ENCODE measurements around the gene DPP10. TPM values are rescaled to one million over a fixed set of nuclear protein-coding genes. Genes with fewer than 3 reads are reported as not detected.

The DPP10 gene
- total RNA-seq, 1 experiment from 2014 or later, result not detected

DNA sequence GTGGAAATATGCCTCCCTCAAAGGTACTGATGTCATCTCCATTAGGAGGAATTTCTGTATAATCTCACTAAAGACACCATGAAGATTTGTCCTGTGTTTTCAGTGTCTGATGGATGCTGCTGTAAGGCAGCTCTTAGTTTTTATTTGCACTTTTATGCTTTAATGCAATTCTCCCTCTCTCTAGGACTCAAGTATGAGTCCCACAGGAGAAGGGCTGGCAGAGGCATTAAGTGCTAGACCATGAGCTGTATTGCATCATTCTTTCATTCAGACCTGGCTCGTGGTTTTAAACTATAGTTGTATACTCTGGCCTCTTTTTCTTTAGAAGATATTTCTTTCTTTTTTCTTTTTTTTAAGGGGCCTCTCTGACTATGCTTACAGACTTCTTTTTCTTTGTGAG, 805.6 kb downstream of the DPP10 start:
- TF ChIP-seq, protein P1, sequence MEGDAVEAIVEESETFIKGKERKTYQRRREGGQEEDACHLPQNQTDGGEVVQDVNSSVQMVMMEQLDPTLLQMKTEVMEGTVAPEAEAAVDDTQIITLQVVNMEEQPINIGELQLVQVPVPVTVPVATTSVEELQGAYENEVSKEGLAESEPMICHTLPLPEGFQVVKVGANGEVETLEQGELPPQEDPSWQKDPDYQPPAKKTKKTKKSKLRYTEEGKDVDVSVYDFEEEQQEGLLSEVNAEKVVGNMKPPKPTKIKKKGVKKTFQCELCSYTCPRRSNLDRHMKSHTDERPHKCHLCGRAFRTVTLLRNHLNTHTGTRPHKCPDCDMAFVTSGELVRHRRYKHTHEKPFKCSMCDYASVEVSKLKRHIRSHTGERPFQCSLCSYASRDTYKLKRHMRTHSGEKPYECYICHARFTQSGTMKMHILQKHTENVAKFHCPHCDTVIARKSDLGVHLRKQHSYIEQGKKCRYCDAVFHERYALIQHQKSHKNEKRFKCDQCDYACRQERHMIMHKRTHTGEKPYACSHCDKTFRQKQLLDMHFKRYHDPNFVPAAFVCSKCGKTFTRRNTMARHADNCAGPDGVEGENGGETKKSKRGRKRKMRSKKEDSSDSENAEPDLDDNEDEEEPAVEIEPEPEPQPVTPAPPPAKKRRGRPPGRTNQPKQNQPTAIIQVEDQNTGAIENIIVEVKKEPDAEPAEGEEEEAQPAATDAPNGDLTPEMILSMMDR (IDR thresholded peaks at IDR 0.05; ENCODE audit: unreplicated experiment), result no peak
- ChIA-PET POLR2A (no interaction called here), CTCF (interaction anchor here (0.6 kb wide), 1 partner anchor 1883 kb away, joined by 3 read pairs; no protein-coding TSS in a partner anchor)
- Mint-ChIP-seq H3K36me3 (ENCODE audit: insufficient read depth, unreplicated experiment) (no peaks in the 10 kb centered on the region), H3K27ac (ENCODE audit: low read depth, unreplicated experiment) (no peak overlapping the region), H3K4me1 (ENCODE audit: insufficient read depth, unreplicated experiment) (peaks cover 6% of the 10 kb centered on the region), H3K4me3 (ENCODE audit: unreplicated experiment) (no peak overlapping the region), H3K27me3 (ENCODE audit: insufficient read depth, unreplicated experiment) (no peaks in the 10 kb centered on the region), H3K9me3 (ENCODE audit: unreplicated experiment) (peaks cover 11% of the 10 kb centered on the region)
- BruUV-seq (replicated peaks), result no TSS peak
- intact Hi-C loops (cut with micrococcal nuclease), result no loop called here
- DNase-seq (ENCODE audit: unreplicated experiment), result no peak

DNA sequence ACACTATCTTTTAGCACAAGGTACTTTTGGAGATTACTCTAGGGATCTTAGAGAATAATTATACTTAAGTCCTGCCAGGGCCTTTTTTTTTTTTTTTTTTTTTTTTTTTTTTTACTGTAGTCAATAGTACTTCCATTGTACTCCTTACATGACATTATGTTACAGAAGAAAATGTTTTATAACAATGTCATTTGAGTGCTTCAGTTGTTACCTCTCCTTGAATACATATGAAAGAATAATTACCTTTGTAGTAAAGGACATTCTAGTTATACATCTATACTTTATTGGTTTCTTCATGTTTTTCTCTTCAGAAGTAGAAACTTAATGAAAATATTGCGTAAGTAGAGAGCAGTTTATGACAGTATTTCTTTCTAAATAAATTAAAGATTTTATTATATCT, 834.9 kb downstream of the DPP10 start:
- POLR2A ChIA-PET, result no interaction called here
- Mint-ChIP-seq H3K27me3 (ENCODE audit: insufficient read depth, unreplicated experiment) (no peaks in the 10 kb centered on the region), H3K4me1 (ENCODE audit: insufficient read depth, unreplicated experiment) (no peaks in the 10 kb centered on the region), H3K36me3 (ENCODE audit: insufficient read depth, unreplicated experiment) (no peaks in the 10 kb centered on the region), H3K9me3 (ENCODE audit: unreplicated experiment) (peaks cover 8% of the 10 kb centered on the region), H3K27ac (ENCODE audit: low read depth, unreplicated experiment) (no peak overlapping the region), H3K4me3 (ENCODE audit: unreplicated experiment) (no peak overlapping the region)
- TF ChIP-seq, protein P1 (IDR thresholded peaks at IDR 0.05; ENCODE audit: unreplicated experiment), result no peak
- intact Hi-C loops (cut with micrococcal nuclease), result no loop called here
- CTCF ChIA-PET, result no interaction called here
- no TSS peak for BruUV-seq (replicated peaks)
- no peak for DNase-seq (ENCODE audit: unreplicated experiment)

DNA sequence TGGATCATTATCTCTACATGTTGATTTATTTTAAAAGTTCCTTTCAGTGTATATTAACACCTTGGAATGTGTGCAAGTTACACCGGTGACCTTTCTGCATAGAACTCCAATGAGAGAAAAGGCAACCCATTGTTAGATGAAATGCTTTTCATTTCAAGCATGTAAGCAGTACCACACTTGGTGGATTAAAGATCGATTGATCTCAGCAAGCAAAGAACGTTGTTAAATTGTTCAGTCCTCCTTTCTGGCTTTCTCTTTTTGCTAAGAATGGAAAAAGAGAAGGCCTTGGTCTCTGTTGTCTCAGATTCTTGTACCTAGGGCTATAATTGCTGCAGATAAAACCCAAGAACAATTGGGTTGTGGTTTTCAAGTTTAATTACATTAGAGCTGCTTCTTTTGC, 843.0 kb downstream of the DPP10 start:
- no peaks in the 10 kb centered on the region for H3K4me1 Mint-ChIP-seq (ENCODE audit: insufficient read depth, unreplicated experiment)
- H3K36me3 Mint-ChIP-seq (ENCODE audit: insufficient read depth, unreplicated experiment), result no peaks in the 10 kb centered on the region
- TF ChIP-seq, protein P1 (IDR thresholded peaks at IDR 0.05; ENCODE audit: unreplicated experiment), result no peak
- BruUV-seq (replicated peaks), result no TSS peak
- H3K27me3 Mint-ChIP-seq (ENCODE audit: insufficient read depth, unreplicated experiment), result no peaks in the 10 kb centered on the region
- no peak for DNase-seq (ENCODE audit: unreplicated experiment)
- intact Hi-C loops (cut with micrococcal nuclease), result no loop called here
- no peak overlapping the region for H3K4me3 Mint-ChIP-seq (ENCODE audit: unreplicated experiment)
- no peak overlapping the region for H3K27ac Mint-ChIP-seq (ENCODE audit: low read depth, unreplicated experiment)
- H3K9me3 Mint-ChIP-seq (ENCODE audit: unreplicated experiment), result peaks cover 6% of the 10 kb centered on the region
- POLR2A ChIA-PET, result interaction anchor here (0.6 kb wide), 1 partner anchor 1431 kb away, joined by 4 read pairs; no protein-coding TSS in a partner anchor
- CTCF ChIA-PET, result interaction anchor here (1.5 kb wide), 1 partner anchor 120 kb away, joined by 4 read pairs; no protein-coding TSS in a partner anchor

DNA sequence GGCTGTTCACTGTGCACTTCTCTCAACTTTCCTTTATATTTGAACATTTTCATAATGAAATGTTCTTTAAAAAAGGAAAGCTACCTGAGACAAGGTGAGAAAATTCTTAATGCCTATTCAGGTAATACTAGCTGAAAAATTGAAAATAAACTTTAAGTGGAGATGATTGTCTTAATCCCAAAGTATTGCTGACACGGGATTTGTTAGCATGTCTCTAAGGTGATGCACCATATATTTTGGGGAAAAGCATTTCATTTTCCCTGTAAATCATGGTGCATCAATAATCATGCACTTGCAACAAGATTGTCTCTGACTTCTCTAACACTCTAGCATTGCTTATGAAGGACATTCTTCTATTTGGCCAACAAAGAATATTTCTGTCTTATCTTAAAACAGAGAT, 848.0 kb downstream of the DPP10 start:
- no peaks in the 10 kb centered on the region for H3K27me3 Mint-ChIP-seq (ENCODE audit: insufficient read depth, unreplicated experiment)
- TF ChIP-seq, protein P1 (IDR thresholded peaks at IDR 0.05; ENCODE audit: unreplicated experiment), result no peak
- no peak overlapping the region for H3K27ac Mint-ChIP-seq (ENCODE audit: low read depth, unreplicated experiment)
- intact Hi-C loops (cut with micrococcal nuclease), result no loop called here
- H3K4me3 Mint-ChIP-seq (ENCODE audit: unreplicated experiment), result no peak overlapping the region
- CTCF ChIA-PET, result no interaction called here
- DNase-seq (ENCODE audit: unreplicated experiment), result no peak
- BruUV-seq (replicated peaks), result no TSS peak
- POLR2A ChIA-PET, result no interaction called here
- H3K9me3 Mint-ChIP-seq (ENCODE audit: unreplicated experiment), result peaks cover 6% of the 10 kb centered on the region
- no peaks in the 10 kb centered on the region for H3K36me3 Mint-ChIP-seq (ENCODE audit: insufficient read depth, unreplicated experiment)
- H3K4me1 Mint-ChIP-seq (ENCODE audit: insufficient read depth, unreplicated experiment), result peaks cover 5% of the 10 kb centered on the region

Data from MCF 10A (cell line).